ENCODE measurements around the gene KLHDC8A. TPM values are rescaled to one million over a fixed set of nuclear protein-coding genes. Genes with fewer than 3 reads are reported as not detected.

Gene KLHDC8A
- total RNA-seq, 6 experiments from 2014 or later: not detected

DNA sequence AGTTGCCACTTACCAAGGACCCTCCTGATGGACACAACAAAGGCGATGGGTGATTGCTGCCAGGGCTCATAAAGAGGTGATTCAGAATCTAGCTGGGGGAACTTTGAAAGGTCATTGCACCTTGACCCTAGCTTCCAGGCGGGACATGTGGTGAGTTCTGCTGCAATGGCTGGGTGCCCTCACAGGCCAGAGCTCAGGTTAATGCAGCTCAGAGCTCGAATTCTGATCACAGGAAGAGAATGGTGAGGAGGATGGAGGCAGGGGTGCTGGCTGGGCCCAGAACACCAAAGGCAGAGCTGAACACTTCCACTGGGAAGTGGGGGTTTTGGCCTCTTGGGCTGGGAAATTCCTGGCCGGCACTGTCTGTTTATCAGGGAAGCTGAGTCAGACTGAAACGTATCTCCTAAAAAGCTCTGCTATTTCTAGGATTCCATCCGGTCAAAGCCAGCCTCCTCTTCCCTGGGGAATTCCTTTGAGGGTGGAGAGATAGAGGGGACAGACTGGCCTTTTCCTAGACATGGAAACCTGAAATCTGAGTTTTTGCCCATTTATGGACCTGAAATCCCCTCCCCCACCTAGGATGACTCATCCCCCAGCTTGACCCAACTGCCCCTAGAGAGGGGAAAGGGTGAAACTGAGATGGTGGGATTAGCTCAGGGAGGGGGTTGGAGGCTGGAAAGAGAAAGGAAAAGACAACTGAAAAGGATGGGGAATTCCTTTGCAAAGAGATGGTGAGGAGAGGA, 62.4 kb downstream of the KLHDC8A start:
- no peaks in the 10 kb centered on the region for H3K36me3 Mint-ChIP-seq (ENCODE audit: low read depth)
- peak overlapping the region; percentile 95 for H3K27ac Mint-ChIP-seq
- H3K4me3 Mint-ChIP-seq: peak overlapping the region; percentile 74
- peaks cover 2% of the 10 kb centered on the region; the same call in 1 of the 2 replicates for H3K27me3 Mint-ChIP-seq (ENCODE audit: insufficient read depth)
- H3K9me3 Mint-ChIP-seq: no peaks in the 10 kb centered on the region
- TF ChIP-seq, protein P1, sequence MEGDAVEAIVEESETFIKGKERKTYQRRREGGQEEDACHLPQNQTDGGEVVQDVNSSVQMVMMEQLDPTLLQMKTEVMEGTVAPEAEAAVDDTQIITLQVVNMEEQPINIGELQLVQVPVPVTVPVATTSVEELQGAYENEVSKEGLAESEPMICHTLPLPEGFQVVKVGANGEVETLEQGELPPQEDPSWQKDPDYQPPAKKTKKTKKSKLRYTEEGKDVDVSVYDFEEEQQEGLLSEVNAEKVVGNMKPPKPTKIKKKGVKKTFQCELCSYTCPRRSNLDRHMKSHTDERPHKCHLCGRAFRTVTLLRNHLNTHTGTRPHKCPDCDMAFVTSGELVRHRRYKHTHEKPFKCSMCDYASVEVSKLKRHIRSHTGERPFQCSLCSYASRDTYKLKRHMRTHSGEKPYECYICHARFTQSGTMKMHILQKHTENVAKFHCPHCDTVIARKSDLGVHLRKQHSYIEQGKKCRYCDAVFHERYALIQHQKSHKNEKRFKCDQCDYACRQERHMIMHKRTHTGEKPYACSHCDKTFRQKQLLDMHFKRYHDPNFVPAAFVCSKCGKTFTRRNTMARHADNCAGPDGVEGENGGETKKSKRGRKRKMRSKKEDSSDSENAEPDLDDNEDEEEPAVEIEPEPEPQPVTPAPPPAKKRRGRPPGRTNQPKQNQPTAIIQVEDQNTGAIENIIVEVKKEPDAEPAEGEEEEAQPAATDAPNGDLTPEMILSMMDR (IDR thresholded peaks at IDR 0.05): no peak
- peaks cover 63% of the 10 kb centered on the region for H3K4me1 Mint-ChIP-seq (ENCODE audit: low read depth)
- peak; percentile 82 for DNase-seq

DNA sequence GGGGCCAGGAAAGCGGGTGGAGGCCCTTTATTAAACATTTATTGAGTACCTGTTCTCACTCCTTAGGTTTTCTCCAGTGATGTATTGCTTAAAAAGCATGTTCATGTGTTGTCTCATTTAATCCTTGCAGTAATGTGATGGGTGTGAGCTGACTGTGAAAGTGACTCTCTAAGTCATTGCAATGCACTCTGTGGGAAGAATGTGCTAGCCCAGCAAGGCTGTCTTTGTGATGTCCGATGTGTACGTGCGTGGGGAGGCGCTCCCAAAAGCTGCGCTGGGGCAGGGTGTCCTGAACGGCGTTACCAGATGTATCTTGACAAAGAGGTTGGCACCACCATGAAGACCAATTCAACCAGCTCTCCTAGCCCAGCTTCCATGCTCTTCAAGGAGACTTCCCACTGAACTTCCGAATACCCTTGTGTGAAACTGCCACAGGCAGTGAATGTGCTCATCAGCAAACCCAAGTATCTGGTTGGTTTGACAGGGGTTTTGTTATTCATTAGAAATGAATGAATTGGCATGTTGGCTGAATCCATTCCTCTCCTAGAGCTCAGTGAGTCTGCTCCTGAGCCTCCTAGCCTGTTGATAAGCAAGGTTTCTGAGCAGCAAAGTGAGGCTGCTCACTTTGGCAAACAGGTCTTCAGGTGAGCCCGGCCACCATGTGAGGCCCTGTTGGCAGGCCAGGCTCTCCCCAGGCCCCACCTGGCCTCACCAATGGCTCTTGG, 63.2 kb downstream of the KLHDC8A start:
- H3K36me3 Mint-ChIP-seq (ENCODE audit: low read depth): no peaks in the 10 kb centered on the region
- no peaks in the 10 kb centered on the region for H3K9me3 Mint-ChIP-seq
- H3K27me3 Mint-ChIP-seq (ENCODE audit: insufficient read depth): peaks cover 2% of the 10 kb centered on the region; the same call in 1 of the 2 replicates
- peak overlapping the region; percentile 74; the same call in 1 of the 2 replicates for H3K4me3 Mint-ChIP-seq
- peaks cover 56% of the 10 kb centered on the region for H3K4me1 Mint-ChIP-seq (ENCODE audit: low read depth)
- H3K27ac Mint-ChIP-seq: peak overlapping the region; percentile 95
- TF ChIP-seq, protein P1 (IDR thresholded peaks at IDR 0.05): no peak
- DNase-seq: peak; percentile 12

DNA sequence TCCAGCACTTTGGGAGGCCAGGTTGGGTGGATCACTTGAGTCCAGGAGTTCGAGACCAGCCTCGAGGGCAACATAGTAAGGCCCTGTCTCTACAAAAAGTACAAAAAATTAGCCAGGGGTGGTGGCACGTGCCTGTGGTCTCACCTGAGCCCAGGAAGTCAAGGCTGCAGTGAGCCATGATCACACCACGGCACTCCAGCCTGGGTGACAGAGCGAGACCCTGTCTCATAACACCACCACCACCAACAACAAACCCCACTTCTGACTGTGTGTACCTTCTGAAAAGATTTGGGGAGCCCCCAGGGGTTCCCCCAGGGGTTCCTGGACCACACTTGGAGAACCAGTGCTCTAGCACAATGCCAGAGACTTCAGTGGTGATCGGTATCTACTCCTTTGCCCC, 65.1 kb downstream of the KLHDC8A start:
- peaks cover 56% of the 10 kb centered on the region for H3K4me1 Mint-ChIP-seq (ENCODE audit: low read depth)

DNA sequence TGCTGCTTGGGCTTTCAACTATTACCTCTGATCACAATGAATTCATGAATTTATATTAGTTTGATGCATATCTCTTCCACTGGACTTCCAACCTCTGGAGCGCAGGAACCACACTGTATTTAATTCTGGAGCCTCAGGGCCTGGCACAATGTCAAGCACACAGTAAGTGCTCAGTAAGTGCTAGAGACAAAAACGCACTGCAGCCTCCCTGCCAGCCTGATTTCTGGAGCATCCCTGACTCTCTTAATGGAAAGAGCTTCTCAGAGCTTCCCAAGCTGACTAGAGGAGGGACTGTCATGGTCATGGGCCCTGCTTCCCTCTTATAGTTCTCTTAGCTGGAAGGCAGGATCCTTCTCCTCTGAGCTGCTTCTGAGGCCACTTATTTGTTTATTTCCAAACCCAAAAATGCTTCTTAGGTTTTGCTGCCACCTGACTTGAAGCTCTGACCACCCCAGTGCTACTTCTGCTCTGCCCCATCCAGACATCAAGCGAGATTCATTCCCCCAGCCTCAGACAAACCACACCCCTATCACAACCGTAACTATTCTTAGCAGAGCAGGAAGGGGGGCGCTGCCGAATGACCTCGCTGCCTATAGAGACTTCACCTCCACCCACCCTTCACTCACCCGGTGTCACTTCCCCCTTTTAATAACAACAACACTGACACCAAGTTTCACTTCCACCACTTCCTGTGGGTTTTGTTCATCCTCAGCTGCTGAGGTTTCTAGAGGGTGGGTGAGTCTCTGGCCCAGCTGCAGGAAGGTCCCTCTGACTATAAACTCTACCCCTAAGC, 68.8 kb downstream of the KLHDC8A start:
- Mint-ChIP-seq H3K36me3 (ENCODE audit: low read depth) (no peaks in the 10 kb centered on the region), H3K4me3 (peak overlapping the region; percentile 39), H3K27me3 (ENCODE audit: insufficient read depth) (peaks cover 2% of the 10 kb centered on the region; the same call in 1 of the 2 replicates), H3K9me3 (no peaks in the 10 kb centered on the region), H3K27ac (peak overlapping the region; percentile 68), H3K4me1 (ENCODE audit: low read depth) (peaks cover 56% of the 10 kb centered on the region)
- TF ChIP-seq, protein P1 (IDR thresholded peaks at IDR 0.05): no peak
- DNase-seq: no peak

More for the DNA sequence above, 65.1 kb downstream of the KLHDC8A start:
- Mint-ChIP-seq H3K27ac (no peak overlapping the region), H3K36me3 (ENCODE audit: low read depth) (no peaks in the 10 kb centered on the region), H3K27me3 (ENCODE audit: insufficient read depth) (peaks cover 2% of the 10 kb centered on the region; the same call in 1 of the 2 replicates), H3K9me3 (no peaks in the 10 kb centered on the region), H3K4me3 (no peak overlapping the region)
- TF ChIP-seq, protein P1 (IDR thresholded peaks at IDR 0.05): no peak
- DNase-seq: no peak

DNA sequence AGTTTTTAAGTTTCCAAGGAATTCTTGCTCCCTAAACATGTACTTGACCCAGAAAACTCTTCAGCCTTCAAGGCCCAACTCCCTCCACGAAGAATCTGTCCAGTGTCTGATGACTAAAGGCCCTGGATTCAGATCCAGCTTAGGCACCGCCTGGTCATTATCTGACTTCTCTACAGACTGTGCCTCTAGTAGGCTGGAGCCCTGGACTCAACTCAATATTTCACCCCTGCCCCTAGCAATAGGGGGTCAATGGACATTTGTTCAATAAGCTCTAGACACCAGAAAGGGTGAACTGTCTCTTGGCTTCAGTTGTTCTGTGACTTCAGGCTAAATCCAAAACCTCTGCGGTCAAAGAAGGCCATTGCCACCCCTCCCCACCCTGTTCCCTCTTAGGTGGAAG, 69.6 kb downstream of the KLHDC8A start:
- no peaks in the 10 kb centered on the region; the same call in 1 of the 2 replicates for H3K27me3 Mint-ChIP-seq (ENCODE audit: insufficient read depth)
- no peaks in the 10 kb centered on the region for H3K36me3 Mint-ChIP-seq (ENCODE audit: low read depth)
- H3K27ac Mint-ChIP-seq: peak overlapping the region; percentile 68
- H3K4me1 Mint-ChIP-seq (ENCODE audit: low read depth): peaks cover 65% of the 10 kb centered on the region
- no peaks in the 10 kb centered on the region for H3K9me3 Mint-ChIP-seq
- TF ChIP-seq, protein P1 (IDR thresholded peaks at IDR 0.05): no peak
- no peak overlapping the region for H3K4me3 Mint-ChIP-seq
- DNase-seq: no peak

Measured in HFFc6 (cell line).